GM23338 (cell line): ENCODE measurements around the gene ROR1.

ENCODE experiments used
- CREB1 ChIP-seq: fragments of 250-450 bp; sonication (Bioruptor Pico); IDR thresholded peaks from 2 replicates; pipeline ENCODE4 v1.5.0; 2020; ENCODE audit warnings: low read depth, mild to moderate bottlenecking, moderate library complexity
- EZH2 ChIP-seq: fragments of 200-600 bp; sonication (generic); IDR thresholded peaks from one replicate; pipeline ENCODE4 v1.8.0; 2017; ENCODE audit warnings: antibody characterized with exemption, mild to moderate bottlenecking, low read depth; ENCODE audit not compliant: unreplicated experiment
- EZH2phosphoT487 ChIP-seq: fragments of 200-600 bp; sonication (generic); IDR thresholded peaks from one replicate; pipeline ENCODE4 v1.8.1; 2018; ENCODE audit warnings: antibody characterized with exemption; ENCODE audit not compliant: unreplicated experiment
- JUNB ChIP-seq: IDR thresholded peaks from one replicate; pipeline ENCODE4 v1.6.1; 2016; ENCODE audit warnings: antibody characterized with exemption; ENCODE audit not compliant: unreplicated experiment
- NANOG ChIP-seq: IDR thresholded peaks from 2 replicates; pipeline ENCODE4 v1.6.1; 2016; ENCODE audit warnings: antibody characterized with exemption, borderline replicate concordance
- POLR2AphosphoS5 ChIP-seq: IDR thresholded peaks from 2 replicates; pipeline ENCODE4 v1.6.1; 2016; ENCODE audit warnings: antibody characterized with exemption, low read depth
- ZNF114 ChIP-seq: fragments of 250-450 bp; sonication (Bioruptor Pico); IDR thresholded peaks from 2 replicates; pipeline ENCODE4 v1.5.0; 2020; ENCODE audit warnings: mild to moderate bottlenecking, moderate library complexity
- ZNF331 ChIP-seq: fragments of 250-450 bp; sonication (Bioruptor Pico); IDR thresholded peaks from 2 replicates; pipeline ENCODE4 v1.5.0; 2020; ENCODE audit warnings: low read depth, mild to moderate bottlenecking, moderate library complexity
- TF ChIP-seq, protein P1 (sequence below), 2 experiments: fragments of 200-600 bp in 1 of 2; sonication (generic) in 1 of 2; conservative IDR thresholded peaks; 2 replicates each; pipeline versions ENCODE4 v1.5.1 to v1.6.1; 2016 to 2017; ENCODE audit warnings: antibody characterized with exemption in 2 of 2, low read depth in 2 of 2, mild to moderate bottlenecking in 2 of 2, moderate library complexity in 1 of 2
- TF ChIP-seq, protein P2 (sequence below): IDR thresholded peaks from one replicate; pipeline ENCODE4 v1.6.1; 2018; ENCODE audit warnings: antibody characterized with exemption; ENCODE audit not compliant: unreplicated experiment
- TF ChIP-seq, protein P3 (sequence below): IDR thresholded peaks from 2 replicates; pipeline ENCODE4 v1.6.1; 2016; ENCODE audit warnings: antibody characterized with exemption
- TF ChIP-seq, protein P4 (sequence below): fragments of 250-450 bp; sonication (Bioruptor Pico); IDR thresholded peaks from 2 replicates; pipeline ENCODE4 v1.5.0; 2020; ENCODE audit warnings: mild to moderate bottlenecking, moderate library complexity

DNA sequence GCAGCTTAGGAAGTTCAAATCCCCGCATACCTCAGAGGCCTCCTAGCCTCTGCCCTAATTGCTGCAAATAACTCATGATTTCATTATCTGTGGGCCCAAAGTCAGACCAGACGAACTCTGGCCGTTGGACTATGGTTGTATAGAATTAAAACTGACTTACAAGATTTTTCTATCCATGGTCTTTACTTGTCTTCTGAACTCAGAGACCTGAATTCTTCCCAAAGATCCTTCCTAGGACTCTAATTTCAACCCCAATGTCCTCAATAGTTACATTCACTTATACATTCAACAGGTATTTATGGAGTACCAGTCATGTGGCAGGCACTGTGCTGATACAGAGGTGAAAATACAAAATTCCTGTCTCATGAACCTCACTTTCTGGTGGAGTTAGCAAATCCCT, 247.2 kb downstream of the ROR1 start:
- TF ChIP-seq, protein P1, sequence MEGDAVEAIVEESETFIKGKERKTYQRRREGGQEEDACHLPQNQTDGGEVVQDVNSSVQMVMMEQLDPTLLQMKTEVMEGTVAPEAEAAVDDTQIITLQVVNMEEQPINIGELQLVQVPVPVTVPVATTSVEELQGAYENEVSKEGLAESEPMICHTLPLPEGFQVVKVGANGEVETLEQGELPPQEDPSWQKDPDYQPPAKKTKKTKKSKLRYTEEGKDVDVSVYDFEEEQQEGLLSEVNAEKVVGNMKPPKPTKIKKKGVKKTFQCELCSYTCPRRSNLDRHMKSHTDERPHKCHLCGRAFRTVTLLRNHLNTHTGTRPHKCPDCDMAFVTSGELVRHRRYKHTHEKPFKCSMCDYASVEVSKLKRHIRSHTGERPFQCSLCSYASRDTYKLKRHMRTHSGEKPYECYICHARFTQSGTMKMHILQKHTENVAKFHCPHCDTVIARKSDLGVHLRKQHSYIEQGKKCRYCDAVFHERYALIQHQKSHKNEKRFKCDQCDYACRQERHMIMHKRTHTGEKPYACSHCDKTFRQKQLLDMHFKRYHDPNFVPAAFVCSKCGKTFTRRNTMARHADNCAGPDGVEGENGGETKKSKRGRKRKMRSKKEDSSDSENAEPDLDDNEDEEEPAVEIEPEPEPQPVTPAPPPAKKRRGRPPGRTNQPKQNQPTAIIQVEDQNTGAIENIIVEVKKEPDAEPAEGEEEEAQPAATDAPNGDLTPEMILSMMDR (conservative IDR thresholded peaks at IDR 0.05; ENCODE audit: low read depth in 2 of 2) = no peak
- TF ChIP-seq, protein P2, sequence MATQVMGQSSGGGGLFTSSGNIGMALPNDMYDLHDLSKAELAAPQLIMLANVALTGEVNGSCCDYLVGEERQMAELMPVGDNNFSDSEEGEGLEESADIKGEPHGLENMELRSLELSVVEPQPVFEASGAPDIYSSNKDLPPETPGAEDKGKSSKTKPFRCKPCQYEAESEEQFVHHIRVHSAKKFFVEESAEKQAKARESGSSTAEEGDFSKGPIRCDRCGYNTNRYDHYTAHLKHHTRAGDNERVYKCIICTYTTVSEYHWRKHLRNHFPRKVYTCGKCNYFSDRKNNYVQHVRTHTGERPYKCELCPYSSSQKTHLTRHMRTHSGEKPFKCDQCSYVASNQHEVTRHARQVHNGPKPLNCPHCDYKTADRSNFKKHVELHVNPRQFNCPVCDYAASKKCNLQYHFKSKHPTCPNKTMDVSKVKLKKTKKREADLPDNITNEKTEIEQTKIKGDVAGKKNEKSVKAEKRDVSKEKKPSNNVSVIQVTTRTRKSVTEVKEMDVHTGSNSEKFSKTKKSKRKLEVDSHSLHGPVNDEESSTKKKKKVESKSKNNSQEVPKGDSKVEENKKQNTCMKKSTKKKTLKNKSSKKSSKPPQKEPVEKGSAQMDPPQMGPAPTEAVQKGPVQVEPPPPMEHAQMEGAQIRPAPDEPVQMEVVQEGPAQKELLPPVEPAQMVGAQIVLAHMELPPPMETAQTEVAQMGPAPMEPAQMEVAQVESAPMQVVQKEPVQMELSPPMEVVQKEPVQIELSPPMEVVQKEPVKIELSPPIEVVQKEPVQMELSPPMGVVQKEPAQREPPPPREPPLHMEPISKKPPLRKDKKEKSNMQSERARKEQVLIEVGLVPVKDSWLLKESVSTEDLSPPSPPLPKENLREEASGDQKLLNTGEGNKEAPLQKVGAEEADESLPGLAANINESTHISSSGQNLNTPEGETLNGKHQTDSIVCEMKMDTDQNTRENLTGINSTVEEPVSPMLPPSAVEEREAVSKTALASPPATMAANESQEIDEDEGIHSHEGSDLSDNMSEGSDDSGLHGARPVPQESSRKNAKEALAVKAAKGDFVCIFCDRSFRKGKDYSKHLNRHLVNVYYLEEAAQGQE = no peak
- TF ChIP-seq EZH2 = no peak
- TF ChIP-seq POLR2AphosphoS5 = no peak
- TF ChIP-seq EZH2phosphoT487 = no peak
- TF ChIP-seq JUNB = no peak
- TF ChIP-seq, protein P3, sequence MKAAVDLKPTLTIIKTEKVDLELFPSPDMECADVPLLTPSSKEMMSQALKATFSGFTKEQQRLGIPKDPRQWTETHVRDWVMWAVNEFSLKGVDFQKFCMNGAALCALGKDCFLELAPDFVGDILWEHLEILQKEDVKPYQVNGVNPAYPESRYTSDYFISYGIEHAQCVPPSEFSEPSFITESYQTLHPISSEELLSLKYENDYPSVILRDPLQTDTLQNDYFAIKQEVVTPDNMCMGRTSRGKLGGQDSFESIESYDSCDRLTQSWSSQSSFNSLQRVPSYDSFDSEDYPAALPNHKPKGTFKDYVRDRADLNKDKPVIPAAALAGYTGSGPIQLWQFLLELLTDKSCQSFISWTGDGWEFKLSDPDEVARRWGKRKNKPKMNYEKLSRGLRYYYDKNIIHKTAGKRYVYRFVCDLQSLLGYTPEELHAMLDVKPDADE = no peak
- TF ChIP-seq ZNF331 = no peak
- no peak for TF ChIP-seq NANOG
- TF ChIP-seq CREB1 (CRISPR knock-in tag) = no peak
- no peak for TF ChIP-seq ZNF114 (CRISPR knock-in tag)
- TF ChIP-seq, protein P4, sequence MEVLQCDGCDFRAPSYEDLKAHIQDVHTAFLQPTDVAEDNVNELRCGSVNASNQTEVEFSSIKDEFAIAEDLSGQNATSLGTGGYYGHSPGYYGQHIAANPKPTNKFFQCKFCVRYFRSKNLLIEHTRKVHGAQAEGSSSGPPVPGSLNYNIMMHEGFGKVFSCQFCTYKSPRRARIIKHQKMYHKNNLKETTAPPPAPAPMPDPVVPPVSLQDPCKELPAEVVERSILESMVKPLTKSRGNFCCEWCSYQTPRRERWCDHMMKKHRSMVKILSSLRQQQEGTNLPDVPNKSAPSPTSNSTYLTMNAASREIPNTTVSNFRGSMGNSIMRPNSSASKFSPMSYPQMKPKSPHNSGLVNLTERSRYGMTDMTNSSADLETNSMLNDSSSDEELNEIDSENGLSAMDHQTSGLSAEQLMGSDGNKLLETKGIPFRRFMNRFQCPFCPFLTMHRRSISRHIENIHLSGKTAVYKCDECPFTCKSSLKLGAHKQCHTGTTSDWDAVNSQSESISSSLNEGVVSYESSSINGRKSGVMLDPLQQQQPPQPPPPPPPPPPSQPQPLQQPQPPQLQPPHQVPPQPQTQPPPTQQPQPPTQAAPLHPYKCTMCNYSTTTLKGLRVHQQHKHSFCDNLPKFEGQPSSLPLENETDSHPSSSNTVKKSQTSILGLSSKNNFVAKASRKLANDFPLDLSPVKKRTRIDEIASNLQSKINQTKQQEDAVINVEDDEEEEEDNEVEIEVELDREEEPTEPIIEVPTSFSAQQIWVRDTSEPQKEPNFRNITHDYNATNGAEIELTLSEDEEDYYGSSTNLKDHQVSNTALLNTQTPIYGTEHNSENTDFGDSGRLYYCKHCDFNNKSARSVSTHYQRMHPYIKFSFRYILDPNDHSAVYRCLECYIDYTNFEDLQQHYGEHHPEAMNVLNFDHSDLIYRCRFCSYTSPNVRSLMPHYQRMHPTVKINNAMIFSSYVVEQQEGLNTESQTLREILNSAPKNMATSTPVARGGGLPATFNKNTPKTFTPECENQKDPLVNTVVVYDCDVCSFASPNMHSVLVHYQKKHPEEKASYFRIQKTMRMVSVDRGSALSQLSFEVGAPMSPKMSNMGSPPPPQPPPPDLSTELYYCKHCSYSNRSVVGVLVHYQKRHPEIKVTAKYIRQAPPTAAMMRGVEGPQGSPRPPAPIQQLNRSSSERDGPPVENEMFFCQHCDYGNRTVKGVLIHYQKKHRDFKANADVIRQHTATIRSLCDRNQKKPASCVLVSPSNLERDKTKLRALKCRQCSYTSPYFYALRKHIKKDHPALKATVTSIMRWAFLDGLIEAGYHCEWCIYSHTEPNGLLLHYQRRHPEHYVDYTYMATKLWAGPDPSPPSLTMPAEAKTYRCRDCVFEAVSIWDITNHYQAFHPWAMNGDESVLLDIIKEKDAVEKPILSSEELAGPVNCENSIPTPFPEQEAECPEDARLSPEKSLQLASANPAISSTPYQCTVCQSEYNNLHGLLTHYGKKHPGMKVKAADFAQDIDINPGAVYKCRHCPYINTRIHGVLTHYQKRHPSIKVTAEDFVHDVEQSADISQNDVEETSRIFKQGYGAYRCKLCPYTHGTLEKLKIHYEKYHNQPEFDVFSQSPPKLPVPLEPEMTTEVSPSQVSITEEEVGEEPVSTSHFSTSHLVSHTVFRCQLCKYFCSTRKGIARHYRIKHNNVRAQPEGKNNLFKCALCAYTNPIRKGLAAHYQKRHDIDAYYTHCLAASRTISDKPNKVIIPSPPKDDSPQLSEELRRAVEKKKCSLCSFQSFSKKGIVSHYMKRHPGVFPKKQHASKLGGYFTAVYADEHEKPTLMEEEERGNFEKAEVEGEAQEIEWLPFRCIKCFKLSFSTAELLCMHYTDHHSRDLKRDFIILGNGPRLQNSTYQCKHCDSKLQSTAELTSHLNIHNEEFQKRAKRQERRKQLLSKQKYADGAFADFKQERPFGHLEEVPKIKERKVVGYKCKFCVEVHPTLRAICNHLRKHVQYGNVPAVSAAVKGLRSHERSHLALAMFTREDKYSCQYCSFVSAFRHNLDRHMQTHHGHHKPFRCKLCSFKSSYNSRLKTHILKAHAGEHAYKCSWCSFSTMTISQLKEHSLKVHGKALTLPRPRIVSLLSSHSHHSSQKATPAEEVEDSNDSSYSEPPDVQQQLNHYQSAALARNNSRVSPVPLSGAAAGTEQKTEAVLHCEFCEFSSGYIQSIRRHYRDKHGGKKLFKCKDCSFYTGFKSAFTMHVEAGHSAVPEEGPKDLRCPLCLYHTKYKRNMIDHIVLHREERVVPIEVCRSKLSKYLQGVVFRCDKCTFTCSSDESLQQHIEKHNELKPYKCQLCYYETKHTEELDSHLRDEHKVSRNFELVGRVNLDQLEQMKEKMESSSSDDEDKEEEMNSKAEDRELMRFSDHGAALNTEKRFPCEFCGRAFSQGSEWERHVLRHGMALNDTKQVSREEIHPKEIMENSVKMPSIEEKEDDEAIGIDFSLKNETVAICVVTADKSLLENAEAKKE = no peak
